Middle frontal gyrus (tissue), 1 donor: ENCODE results near the gene RERG.
"Not testable (repeated sequence)": the region's sequence is repeated elsewhere in the genome, so short reads cannot be mapped to it uniquely, and the experiment has no call there.

Experiments used
- DNase-seq: peaks from one replicate; pipeline ENCODE4 v3.0.0-alpha.2; 2015; ENCODE audit warnings: low spot score; ENCODE audit errors: extremely low spot score

The RERG gene

GRCh38 chr12:15151161-15152091 is 69.8 kb downstream of the RERG start:
- no peak for DNase-seq

- no peak for DNase-seq
Measured at GRCh38 chr12:15146585-15146984, 74.6 kb downstream of the RERG start.

GRCh38 chr12:15143467-15143866 is 77.8 kb downstream of the RERG start:
- no peak for DNase-seq

GRCh38 chr12:15142711-15143110 is 78.5 kb downstream of the RERG start:
- no peak for DNase-seq

- DNase-seq: no peak
Measured at GRCh38 chr12:15131431-15131830, 89.8 kb downstream of the RERG start.

- no peak for DNase-seq
Measured at GRCh38 chr12:15130541-15130940, 90.7 kb downstream of the RERG start.

GRCh38 chr12:15123401-15123800 is 97.8 kb downstream of the RERG start:
- DNase-seq: no peak

GRCh38 chr12:15122344-15122743 is 98.9 kb downstream of the RERG start:
- no peak for DNase-seq

GRCh38 chr12:15118955-15119354 is 102.3 kb downstream of the RERG start:
- no peak for DNase-seq

GRCh38 chr12:15116983-15117382 is 104.2 kb downstream of the RERG start:
- no peak for DNase-seq

GRCh38 chr12:15116086-15116485 is 105.1 kb downstream of the RERG start:
- peak; percentile 56 for DNase-seq

- no peak for DNase-seq
Measured at GRCh38 chr12:15115434-15115833, 105.8 kb downstream of the RERG start.

GRCh38 chr12:15114501-15114900 is 106.7 kb downstream of the RERG start:
- no peak for DNase-seq

GRCh38 chr12:15092826-15093225 is 128.4 kb downstream of the RERG start:
- no peak for DNase-seq

GRCh38 chr12:15090441-15090840 is 130.8 kb downstream of the RERG start:
- no peak for DNase-seq

GRCh38 chr12:15088105-15088504 is 133.1 kb downstream of the RERG start:
- DNase-seq: no peak

GRCh38 chr12:15077751-15078150 is 143.5 kb downstream of the RERG start:
- not testable (repeated sequence) for DNase-seq

- no peak for DNase-seq
Measured at GRCh38 chr12:15074351-15074750, 146.9 kb downstream of the RERG start.

GRCh38 chr12:15059123-15059522 is 162.1 kb downstream of the RERG start:
- no peak for DNase-seq
